ENCODE results near the gene FRMD3.

Gene FRMD3

GRCh38 chr9:83508067-83508466 is 30.1 kb downstream of the FRMD3 start:
- H3K27me3 Mint-ChIP-seq = no peaks in the 10 kb centered on the region
- no peak overlapping the region for H3K4me3 Mint-ChIP-seq
- peaks cover 7% of the 10 kb centered on the region for H3K4me1 Mint-ChIP-seq (ENCODE audit: low read depth)
- H3K27ac Mint-ChIP-seq = no peak overlapping the region
- no peaks in the 10 kb centered on the region for H3K9me3 Mint-ChIP-seq
- no peaks in the 10 kb centered on the region for H3K36me3 Mint-ChIP-seq (ENCODE audit: low read depth)
- no peak for DNase-seq

GRCh38 chr9:83505282-83505681 is 32.9 kb downstream of the FRMD3 start:
- H3K4me1 Mint-ChIP-seq (ENCODE audit: low read depth) = peaks cover 7% of the 10 kb centered on the region
- H3K36me3 Mint-ChIP-seq (ENCODE audit: low read depth) = no peaks in the 10 kb centered on the region
- no peak for DNase-seq
- H3K27ac Mint-ChIP-seq = no peak overlapping the region
- no peak overlapping the region for H3K4me3 Mint-ChIP-seq
- no peaks in the 10 kb centered on the region for H3K27me3 Mint-ChIP-seq
- H3K9me3 Mint-ChIP-seq = no peaks in the 10 kb centered on the region

GRCh38 chr9:83503866-83504265 is 34.3 kb downstream of the FRMD3 start:
- H3K36me3 Mint-ChIP-seq (ENCODE audit: low read depth) = no peaks in the 10 kb centered on the region
- DNase-seq = no peak
- H3K27me3 Mint-ChIP-seq = no peaks in the 10 kb centered on the region
- no peak overlapping the region for H3K27ac Mint-ChIP-seq
- no peaks in the 10 kb centered on the region for H3K9me3 Mint-ChIP-seq
- no peak overlapping the region for H3K4me3 Mint-ChIP-seq
- peaks cover 7% of the 10 kb centered on the region for H3K4me1 Mint-ChIP-seq (ENCODE audit: low read depth)

GRCh38 chr9:83501565-83501964 is 36.6 kb downstream of the FRMD3 start:
- H3K27ac Mint-ChIP-seq = no peak overlapping the region
- no peaks in the 10 kb centered on the region for H3K36me3 Mint-ChIP-seq (ENCODE audit: low read depth)
- H3K9me3 Mint-ChIP-seq = no peaks in the 10 kb centered on the region
- H3K27me3 Mint-ChIP-seq = no peaks in the 10 kb centered on the region
- H3K4me1 Mint-ChIP-seq (ENCODE audit: low read depth) = no peaks in the 10 kb centered on the region
- DNase-seq = no peak
- no peak overlapping the region for H3K4me3 Mint-ChIP-seq

GRCh38 chr9:83497441-83497840 is 40.8 kb downstream of the FRMD3 start:
- Mint-ChIP-seq H3K27ac (no peak overlapping the region), H3K4me1 (ENCODE audit: low read depth) (no peaks in the 10 kb centered on the region), H3K36me3 (ENCODE audit: low read depth) (no peaks in the 10 kb centered on the region), H3K27me3 (no peaks in the 10 kb centered on the region), H3K4me3 (no peak overlapping the region), H3K9me3 (no peaks in the 10 kb centered on the region)
- no peak for DNase-seq

GRCh38 chr9:83491995-83492394 is 46.2 kb downstream of the FRMD3 start:
- no peak overlapping the region for H3K4me3 Mint-ChIP-seq
- H3K27me3 Mint-ChIP-seq = no peaks in the 10 kb centered on the region
- H3K9me3 Mint-ChIP-seq = no peaks in the 10 kb centered on the region
- no peaks in the 10 kb centered on the region for H3K36me3 Mint-ChIP-seq (ENCODE audit: low read depth)
- no peak overlapping the region for H3K27ac Mint-ChIP-seq
- no peaks in the 10 kb centered on the region for H3K4me1 Mint-ChIP-seq (ENCODE audit: low read depth)
- DNase-seq = no peak

GRCh38 chr9:83491413-83491812 is 46.8 kb downstream of the FRMD3 start:
- Mint-ChIP-seq H3K4me3 (no peak overlapping the region), H3K36me3 (ENCODE audit: low read depth) (no peaks in the 10 kb centered on the region), H3K27me3 (no peaks in the 10 kb centered on the region), H3K4me1 (ENCODE audit: low read depth) (no peaks in the 10 kb centered on the region), H3K27ac (no peak overlapping the region), H3K9me3 (no peaks in the 10 kb centered on the region)
- no peak for DNase-seq

- Mint-ChIP-seq H3K9me3 (no peaks in the 10 kb centered on the region), H3K4me1 (ENCODE audit: low read depth) (no peaks in the 10 kb centered on the region), H3K4me3 (no peak overlapping the region), H3K27me3 (no peaks in the 10 kb centered on the region), H3K36me3 (ENCODE audit: low read depth) (no peaks in the 10 kb centered on the region), H3K27ac (no peak overlapping the region)
- no peak for DNase-seq
These were observed 48.2 kb downstream of the FRMD3 start for GRCh38 chr9:83489961-83490360.

GRCh38 chr9:83484990-83485389 is 53.2 kb downstream of the FRMD3 start:
- DNase-seq = no peak
- no peak overlapping the region for H3K4me3 Mint-ChIP-seq
- no peaks in the 10 kb centered on the region for H3K27me3 Mint-ChIP-seq
- peaks cover 4% of the 10 kb centered on the region for H3K4me1 Mint-ChIP-seq (ENCODE audit: low read depth)
- H3K36me3 Mint-ChIP-seq (ENCODE audit: low read depth) = peaks cover 2% of the 10 kb centered on the region
- no peak overlapping the region for H3K27ac Mint-ChIP-seq
- no peaks in the 10 kb centered on the region for H3K9me3 Mint-ChIP-seq

GRCh38 chr9:83483223-83483622 is 55.0 kb downstream of the FRMD3 start:
- Mint-ChIP-seq H3K9me3 (no peaks in the 10 kb centered on the region), H3K27ac (no peak overlapping the region), H3K4me3 (no peak overlapping the region), H3K36me3 (ENCODE audit: low read depth) (peaks cover 2% of the 10 kb centered on the region), H3K27me3 (no peaks in the 10 kb centered on the region), H3K4me1 (ENCODE audit: low read depth) (peaks cover 4% of the 10 kb centered on the region)
- DNase-seq = no peak

GRCh38 chr9:83479765-83480164 is 58.4 kb downstream of the FRMD3 start:
- DNase-seq = no peak
- peaks cover 2% of the 10 kb centered on the region for H3K36me3 Mint-ChIP-seq (ENCODE audit: low read depth)
- H3K27ac Mint-ChIP-seq = no peak overlapping the region
- H3K4me3 Mint-ChIP-seq = no peak overlapping the region
- peaks cover 2% of the 10 kb centered on the region for H3K9me3 Mint-ChIP-seq
- no peaks in the 10 kb centered on the region for H3K27me3 Mint-ChIP-seq
- H3K4me1 Mint-ChIP-seq (ENCODE audit: low read depth) = peaks cover 4% of the 10 kb centered on the region

GRCh38 chr9:83477571-83477970 is 60.6 kb downstream of the FRMD3 start:
- H3K36me3 Mint-ChIP-seq (ENCODE audit: low read depth) = peaks cover 2% of the 10 kb centered on the region
- DNase-seq = no peak
- H3K4me1 Mint-ChIP-seq (ENCODE audit: low read depth) = peaks cover 18% of the 10 kb centered on the region

GRCh38 chr9:83477120-83477519 is 61.1 kb downstream of the FRMD3 start:
- no peaks in the 10 kb centered on the region for H3K27me3 Mint-ChIP-seq
- H3K27ac Mint-ChIP-seq = no peak overlapping the region
- H3K9me3 Mint-ChIP-seq = peaks cover 2% of the 10 kb centered on the region
- H3K36me3 Mint-ChIP-seq (ENCODE audit: low read depth) = peaks cover 2% of the 10 kb centered on the region
- no peak for DNase-seq
- no peak overlapping the region for H3K4me3 Mint-ChIP-seq
- H3K4me1 Mint-ChIP-seq (ENCODE audit: low read depth) = peaks cover 21% of the 10 kb centered on the region

More at GRCh38 chr9:83477571-83477970, 60.6 kb downstream of the FRMD3 start:
- Mint-ChIP-seq H3K9me3 (peaks cover 2% of the 10 kb centered on the region), H3K27ac (no peak overlapping the region), H3K4me3 (no peak overlapping the region), H3K27me3 (no peaks in the 10 kb centered on the region)

- peaks cover 24% of the 10 kb centered on the region for H3K4me1 Mint-ChIP-seq (ENCODE audit: low read depth)
- H3K4me3 Mint-ChIP-seq = no peak overlapping the region
- no peak for DNase-seq
- H3K27ac Mint-ChIP-seq = no peak overlapping the region
- no peaks in the 10 kb centered on the region for H3K27me3 Mint-ChIP-seq
- H3K9me3 Mint-ChIP-seq = peaks cover 2% of the 10 kb centered on the region
- peaks cover 2% of the 10 kb centered on the region for H3K36me3 Mint-ChIP-seq (ENCODE audit: low read depth)
These were observed 61.7 kb downstream of the FRMD3 start for GRCh38 chr9:83476513-83476912.

- no peaks in the 10 kb centered on the region for H3K27me3 Mint-ChIP-seq
- peaks cover 2% of the 10 kb centered on the region for H3K36me3 Mint-ChIP-seq (ENCODE audit: low read depth)
- peaks cover 24% of the 10 kb centered on the region for H3K4me1 Mint-ChIP-seq (ENCODE audit: low read depth)
- H3K9me3 Mint-ChIP-seq = peaks cover 2% of the 10 kb centered on the region
- no peak overlapping the region for H3K4me3 Mint-ChIP-seq
- DNase-seq = no peak
- no peak overlapping the region for H3K27ac Mint-ChIP-seq
These were observed 62.5 kb downstream of the FRMD3 start for GRCh38 chr9:83475741-83476140.

- H3K9me3 Mint-ChIP-seq = peaks cover 2% of the 10 kb centered on the region
- H3K27me3 Mint-ChIP-seq = no peaks in the 10 kb centered on the region
- H3K27ac Mint-ChIP-seq = no peak overlapping the region
- no peak overlapping the region for H3K4me3 Mint-ChIP-seq
- H3K4me1 Mint-ChIP-seq (ENCODE audit: low read depth) = peaks cover 24% of the 10 kb centered on the region
- no peaks in the 10 kb centered on the region for H3K36me3 Mint-ChIP-seq (ENCODE audit: low read depth)
- DNase-seq = no peak
These were observed 63.6 kb downstream of the FRMD3 start for GRCh38 chr9:83474631-83475030.
